HG03460 (cell line): Measurements from ENCODE around the gene ORAI3.

Source experiments
- ATAC-seq: cut with Tn5 transposase; IDR thresholded peaks from one replicate; pipeline ENCODE4 v1.9.1; 2021; ENCODE audit not compliant: unreplicated experiment

The ORAI3 gene

DNA sequence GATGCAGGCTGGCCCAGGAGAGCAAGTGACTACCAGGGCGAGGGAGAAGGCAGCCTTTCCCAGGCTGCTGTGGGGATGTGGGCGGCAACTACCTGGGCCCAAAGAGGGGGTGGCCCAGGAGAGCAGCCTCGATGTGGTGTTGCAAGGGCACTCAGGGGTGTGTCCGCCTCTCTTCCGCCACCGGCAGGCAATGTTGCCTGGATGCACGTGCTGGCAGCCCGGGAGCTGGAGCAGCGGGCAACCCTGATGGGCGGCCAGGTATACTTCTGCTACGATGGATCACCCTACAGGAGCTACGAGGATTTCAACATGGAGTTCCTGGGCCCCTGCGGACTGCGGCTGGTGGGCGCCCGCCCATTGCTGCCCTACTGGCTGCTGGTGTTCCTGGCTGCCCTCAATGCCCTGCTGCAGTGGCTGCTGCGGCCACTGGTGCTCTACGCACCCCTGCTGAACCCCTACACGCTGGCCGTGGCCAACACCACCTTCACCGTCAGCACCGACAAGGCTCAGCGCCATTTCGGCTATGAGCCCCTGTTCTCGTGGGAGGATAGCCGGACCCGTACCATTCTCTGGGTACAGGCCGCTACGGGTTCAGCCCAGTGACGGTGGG, 38.8 kb downstream of the ORAI3 start:
- ATAC-seq: no peak

DNA sequence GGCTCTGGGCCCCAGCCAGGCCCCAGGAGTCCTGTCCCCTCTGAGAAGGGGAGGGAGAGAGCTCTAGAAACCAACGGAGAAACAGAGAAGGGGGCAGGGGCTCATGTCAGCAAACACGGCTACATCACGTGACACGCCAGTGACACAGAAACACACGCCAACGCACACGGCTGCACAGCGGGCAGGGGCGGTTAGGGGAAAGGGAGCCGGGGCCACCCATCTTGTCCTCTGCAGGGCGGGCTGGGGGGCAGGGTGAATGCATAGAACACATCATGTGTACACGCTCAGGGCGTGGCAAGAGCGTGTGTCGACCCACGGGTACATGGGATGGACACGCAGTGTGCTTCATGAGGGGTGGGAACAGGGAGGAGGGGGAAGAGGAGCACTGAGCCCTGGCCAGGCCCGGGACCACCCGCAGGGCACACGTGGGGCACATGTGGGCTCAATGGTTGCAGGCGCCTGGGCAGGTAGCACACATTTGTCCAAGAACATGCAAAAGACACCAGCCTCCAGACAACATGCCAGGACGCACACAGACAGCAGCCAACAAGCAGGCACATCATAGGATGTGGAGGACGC, 40.7 kb downstream of the ORAI3 start:
- no peak for ATAC-seq

DNA sequence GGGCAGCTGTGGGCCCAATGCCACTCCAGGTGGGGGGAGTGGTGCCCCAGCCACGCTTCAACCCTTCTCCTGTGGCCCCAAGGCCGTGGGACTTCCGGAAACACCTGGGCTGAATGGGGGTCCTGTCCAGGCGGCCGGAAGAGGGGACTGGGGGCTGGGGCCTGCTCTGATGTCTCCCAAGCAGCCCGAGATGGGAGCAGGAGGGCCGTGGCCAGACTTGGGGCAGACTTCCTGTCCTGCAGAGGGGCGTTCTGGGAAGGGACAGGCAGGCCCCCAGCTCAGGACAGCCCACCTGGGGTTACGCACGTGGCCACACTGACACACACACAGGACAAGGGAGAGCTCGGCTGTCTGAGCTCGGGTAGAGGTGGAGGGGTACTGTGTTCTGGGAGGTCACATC, 41.2 kb downstream of the ORAI3 start:
- no peak for ATAC-seq

DNA sequence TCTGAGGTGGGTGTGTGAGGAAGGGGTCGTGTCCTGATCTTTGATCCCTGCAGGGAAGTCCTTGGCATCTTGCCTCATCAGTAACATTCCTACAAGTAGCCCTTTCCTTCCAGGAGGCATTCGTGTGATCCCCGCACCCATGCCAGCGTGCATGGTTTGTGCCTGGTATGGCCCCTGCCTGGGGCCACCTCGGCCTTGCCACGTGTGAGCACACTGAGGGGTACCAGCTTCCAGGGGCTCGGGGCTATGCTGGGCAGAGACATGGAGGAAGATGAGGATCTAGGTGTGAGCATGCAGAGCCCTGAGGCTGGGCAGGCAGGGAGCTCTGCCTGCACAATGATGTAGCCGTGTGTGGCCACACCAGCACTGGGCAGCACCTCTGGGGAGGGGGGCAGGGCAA, 42.2 kb downstream of the ORAI3 start:
- no peak for ATAC-seq

DNA sequence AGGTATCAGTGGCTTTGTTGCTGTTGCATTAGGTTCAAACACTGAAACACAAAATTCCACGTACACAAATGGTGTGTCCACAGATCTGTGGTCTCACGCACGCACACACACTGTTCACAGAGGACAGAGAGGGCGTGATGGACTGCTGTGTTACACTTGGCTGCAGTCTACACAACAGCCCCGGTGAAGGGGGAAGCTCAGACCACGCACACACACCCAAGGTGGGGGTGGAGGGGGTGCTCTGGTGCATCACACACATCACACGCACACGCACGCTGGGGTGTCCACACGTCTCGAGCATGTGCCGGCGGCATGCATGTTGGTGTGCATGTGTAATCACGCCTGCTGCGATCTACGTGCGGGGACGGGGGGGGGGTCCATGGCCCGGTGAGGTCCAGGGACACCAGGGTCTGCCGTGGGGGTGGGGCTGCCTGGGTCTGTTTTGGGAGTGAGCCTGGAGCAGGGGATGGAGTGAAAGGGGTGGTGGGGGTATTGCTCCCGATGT, 43.5 kb downstream of the ORAI3 start:
- ATAC-seq: no peak

DNA sequence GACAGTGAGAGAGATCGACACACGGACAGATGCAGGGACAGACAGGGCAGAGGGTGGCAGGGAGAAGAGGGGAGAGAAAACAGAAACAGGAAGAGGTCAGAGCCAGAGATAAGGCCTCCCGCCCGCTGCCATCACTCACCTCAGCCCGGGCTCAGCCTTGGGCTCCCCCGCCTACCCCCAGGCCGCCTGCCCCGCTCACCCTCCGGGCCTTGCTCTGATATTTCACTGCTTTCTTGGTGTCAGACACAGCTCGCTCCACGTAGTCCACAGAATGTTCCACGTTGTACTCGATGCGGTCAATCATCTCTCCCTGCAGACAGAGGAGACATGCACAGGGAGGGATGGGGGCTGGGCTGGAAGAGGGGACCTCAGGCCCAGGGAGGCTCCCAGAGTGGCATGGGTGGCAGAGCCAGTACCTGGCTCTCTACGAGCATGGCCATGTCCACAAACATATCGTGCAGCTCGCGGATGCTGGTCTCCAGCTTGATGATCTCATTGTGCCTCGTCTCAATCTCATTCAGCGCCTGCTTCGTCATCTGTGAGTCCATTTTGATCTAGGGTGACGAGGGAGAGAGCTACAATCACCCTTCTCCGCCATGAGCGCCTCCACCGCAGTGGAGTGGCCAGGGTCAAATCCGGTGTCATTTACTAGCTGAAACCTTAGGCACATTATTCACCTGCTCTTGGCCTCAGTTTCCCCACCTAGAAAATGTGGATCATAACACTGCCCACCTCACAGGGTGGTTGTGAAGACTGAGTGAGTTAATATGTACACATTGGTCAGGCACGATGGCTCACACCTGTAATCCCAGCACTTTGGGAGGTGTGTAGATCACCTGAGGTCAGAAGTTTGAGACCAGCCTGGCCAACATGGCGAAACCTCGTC, 44.3 kb downstream of the ORAI3 start:
- ATAC-seq: no peak

DNA sequence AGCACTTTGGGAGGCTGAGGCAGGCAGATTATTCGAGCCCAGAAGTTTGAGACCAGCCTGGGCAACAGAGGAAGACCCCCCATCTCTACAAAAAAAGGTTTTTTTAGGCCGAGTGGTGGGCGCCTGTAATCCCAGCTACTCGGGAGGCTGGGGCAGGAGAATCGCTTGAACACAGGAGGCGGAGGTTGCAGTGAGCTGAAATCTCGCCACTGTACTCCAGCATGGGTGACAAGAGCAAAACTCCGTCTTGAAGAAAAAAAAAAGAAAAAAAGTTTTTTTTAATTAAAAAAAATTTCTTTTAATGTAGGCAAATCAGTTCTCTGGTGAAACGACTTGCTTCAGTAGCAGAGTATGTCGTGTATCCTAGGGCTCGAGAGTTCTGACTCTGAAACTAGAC, 47.1 kb downstream of the ORAI3 start:
- ATAC-seq: no peak

DNA sequence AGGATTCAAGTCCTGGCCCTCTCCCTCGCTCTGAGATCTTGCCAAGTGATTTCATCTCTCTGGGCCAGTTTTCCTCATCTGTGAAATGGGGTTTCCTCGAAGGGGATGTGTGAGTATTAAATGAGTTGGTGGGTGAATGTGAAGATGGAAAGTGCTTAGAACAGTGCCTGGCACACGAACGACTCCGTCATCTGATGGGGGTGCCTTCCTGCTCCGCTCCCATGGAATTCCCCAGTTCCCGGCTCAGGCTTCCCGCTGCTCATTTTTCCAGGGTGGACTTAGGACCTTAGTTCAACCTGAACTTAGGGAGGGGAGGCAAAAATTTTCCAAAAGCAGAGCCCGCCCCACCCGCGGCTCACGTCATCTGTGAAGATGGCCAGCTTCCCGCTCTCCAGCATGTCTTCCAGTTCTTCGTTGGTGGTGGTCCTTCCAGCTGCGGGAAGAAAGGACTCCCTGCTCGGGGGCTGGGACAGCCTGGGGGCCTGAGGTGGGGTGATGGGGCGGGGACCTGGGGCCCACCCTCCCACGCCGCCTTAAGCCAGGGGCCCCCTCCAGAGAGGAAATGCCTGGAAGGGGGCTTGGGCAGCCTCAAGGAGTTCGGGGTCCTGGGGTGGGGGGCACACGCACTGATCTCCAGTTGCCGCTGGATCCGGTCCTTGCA, 47.6 kb downstream of the ORAI3 start:
- ATAC-seq: no peak

DNA sequence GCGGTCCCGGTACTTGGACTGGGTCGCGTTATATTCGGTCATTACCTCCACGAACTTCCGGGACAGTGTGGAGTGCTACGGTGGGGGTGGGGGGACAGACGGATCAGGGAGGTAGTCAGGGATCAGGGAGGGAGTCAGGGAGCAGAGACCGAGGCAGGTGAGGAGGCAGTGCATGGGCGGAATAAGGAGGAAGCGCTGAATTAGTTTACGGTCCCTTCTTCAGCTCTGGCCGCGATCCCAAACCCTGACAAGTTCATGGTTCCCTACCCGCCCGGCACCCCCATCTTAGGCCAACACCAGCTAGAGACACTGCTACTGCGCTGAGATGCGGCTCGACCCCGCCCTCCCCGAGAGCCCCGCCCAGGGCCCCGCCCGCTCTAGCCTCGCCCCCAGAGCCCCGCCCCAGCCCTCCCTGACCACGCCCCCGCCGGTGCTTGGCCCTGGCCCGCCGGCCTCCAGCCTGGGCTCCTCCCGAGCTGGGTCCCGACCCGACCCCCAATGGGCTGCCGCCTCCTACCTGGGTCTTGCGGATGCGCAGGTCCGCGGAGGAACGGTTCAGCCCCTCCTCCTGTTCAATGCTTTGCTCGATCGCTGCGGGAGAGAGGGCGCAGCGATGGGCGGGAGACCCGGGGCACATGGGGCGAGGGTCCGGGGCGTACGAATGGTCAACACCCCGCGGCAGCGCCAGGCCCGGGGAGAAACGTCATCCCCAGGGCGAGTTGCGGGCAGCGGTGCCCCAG, 48.3 kb downstream of the ORAI3 start:
- ATAC-seq: peak; percentile 92

DNA sequence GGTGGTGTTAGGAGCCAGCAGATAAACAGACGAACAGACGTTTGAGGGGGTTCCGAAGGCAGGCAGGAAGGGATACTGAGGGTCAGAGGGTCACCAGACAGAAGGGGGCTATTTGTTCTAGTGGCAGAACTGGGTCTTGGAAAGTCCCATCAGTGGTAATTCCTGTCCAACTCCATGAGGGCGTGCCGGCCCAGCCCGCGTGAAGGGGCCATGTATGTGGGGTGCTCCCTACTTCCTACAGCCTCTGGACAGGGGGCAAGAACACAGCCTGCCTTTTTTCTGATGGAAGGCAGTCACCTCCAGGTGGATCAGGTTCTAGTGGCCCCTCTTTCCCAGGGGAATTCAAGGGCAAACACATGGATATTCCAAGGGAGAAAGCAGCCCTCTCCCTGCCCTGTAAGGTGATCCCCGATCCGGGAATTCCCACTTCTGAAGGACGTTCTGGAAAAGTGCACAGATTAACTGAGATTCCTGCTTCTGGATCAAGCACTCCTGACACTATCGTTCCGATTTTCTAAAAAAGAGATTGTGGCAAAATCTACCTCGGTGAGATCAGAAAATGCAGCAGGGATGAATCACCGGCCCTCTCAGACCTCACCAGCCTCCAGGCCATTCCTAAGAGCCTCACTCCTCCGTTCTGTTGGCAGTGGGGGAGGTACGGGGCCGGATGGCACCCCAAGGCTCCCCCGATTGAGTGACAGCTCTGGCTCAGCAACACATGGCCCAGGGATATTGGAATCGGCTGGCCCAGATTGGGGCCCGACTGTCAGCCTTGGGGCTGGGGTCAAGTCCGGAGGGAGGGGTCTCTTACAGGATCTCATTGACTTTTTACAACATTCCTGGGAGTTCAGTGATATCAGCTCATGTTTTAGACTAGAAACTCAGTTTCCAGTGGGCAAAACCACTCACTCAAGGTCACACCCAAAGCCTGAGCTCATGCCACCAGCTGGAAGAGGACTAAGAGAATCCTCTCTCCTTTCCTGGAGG, 49.1 kb downstream of the ORAI3 start:
- no peak for ATAC-seq

DNA sequence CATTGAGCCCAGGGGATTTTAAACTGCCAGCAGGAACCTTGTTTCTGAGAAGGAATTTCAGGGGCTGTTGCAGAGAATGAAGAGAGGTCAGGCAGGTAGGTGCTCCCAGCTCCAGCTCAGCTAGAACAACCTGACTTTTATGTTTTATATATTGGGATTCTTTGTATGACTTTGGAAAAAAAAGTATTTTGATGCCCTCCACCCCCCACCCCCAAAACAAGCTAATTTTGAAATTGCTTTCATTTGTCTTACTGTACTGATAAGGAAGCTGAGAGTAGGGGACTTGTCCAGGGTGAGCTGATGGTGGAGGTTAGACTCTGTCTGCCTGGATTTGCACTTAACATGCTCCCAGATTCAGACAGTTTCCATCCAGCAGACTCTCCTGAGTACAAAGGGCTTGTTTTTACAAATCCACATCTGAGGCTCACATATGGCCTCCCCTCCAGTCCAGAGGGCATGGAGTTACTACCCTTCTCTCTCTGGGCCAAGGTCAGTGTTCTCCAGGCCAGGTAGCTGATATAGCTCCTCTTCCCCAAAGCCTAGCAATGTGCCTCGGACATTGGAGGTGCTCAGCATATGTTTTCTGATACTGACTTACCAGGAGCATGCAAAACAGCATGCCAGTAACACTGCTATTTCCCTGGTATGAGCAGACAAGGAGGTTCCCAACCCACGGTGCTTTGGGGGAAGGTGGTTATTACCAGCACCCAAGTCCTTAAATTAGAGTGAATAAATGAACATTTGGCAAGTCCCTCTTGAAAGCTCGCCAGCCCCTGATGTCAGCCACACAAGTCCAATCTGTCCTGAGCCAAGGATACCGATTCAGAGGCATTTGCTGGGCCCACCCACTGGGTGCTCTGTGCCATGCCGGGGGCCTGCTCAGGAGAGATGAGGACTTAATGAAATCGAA, 50.2 kb downstream of the ORAI3 start:
- no peak for ATAC-seq

DNA sequence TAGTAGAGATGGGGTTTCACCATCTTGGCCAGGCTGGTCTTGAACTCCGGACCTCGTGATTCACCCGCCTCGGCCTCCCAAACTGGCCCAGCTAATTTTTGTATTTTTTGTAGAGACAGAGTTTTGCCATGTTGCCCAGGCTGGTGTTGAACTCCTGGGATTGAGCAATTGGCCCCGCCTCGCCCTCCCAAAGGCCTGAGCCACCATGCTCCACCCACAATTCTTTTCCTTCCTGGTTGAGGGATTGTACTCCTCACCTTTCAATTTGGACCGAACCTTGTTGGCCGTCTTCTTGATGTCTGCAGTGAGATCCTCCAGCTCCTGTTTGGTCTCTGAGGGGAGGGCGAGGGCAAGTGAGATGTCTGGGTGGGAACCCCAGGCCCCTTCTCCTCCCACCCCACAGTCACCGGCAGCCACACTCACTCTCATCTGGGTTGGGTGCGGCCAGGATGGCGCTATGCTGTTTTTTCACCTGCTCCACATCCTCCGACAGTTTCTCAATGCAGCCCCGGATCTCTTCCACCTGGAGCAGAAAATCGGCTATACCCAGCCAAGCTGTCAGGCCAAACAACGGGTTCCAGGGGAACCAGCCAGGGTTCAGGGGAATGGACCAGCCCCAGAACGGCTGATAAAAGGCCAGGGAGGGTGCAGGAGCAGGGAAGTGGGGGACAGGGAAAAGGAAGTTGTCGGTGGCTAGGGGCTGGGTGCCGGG, 52.0 kb downstream of the ORAI3 start:
- ATAC-seq: no peak

DNA sequence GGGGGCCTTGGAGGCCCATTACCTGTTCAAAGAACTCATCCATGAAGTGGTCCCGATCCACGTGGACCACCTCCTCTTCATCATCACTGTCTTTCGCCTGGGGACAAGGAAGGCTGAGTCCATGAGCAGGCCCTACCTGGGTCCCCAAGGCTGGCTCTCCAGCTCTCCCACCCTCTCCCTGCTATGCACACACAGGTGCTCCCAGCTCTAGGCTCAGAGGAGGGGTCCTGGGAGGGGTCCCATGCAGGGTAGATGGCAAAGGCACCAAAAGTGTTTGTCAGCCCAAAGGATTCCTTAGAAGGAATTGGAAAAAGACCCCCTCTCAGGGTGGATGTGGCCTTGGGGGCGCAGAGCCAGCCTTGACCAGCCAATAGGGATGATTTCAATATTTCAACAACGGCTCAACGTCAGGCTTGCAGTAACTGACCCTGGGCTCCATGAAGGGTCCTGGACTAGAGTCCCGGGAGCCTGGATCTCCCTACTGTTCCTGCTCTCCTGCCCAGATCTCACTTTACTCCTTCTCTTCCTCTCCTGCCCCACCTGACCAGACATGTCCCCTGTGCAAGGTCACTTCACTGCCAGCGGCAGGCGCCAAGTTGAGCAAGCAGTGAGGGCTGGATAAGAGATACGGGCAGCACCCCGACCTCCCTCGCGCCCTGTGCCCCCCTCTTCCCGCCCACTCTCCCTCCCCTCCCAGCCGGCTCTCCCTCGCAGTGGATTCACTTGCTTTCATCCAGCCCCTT, 52.8 kb downstream of the ORAI3 start:
- no peak for ATAC-seq

DNA sequence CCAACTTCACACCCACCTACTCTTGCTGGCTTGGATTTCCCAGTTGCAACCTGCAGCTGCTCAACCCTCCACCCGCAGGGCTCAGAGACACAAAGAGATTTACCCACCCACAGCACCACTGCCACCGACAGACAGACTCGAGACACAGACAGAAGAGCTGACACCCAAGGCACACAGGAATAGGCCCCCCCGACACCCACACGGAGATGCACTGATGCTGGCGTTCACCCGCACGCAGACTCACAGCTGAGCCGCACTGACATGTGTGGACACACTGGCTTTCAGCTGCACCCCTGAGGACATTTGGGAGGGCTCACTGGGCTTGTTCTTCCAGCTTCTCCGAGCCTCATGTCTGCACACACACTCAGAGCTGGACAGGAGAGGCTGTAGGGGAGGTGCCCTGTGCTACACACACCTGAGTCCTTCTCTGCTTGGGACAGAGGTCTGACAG, 53.4 kb downstream of the ORAI3 start:
- no peak for ATAC-seq

DNA sequence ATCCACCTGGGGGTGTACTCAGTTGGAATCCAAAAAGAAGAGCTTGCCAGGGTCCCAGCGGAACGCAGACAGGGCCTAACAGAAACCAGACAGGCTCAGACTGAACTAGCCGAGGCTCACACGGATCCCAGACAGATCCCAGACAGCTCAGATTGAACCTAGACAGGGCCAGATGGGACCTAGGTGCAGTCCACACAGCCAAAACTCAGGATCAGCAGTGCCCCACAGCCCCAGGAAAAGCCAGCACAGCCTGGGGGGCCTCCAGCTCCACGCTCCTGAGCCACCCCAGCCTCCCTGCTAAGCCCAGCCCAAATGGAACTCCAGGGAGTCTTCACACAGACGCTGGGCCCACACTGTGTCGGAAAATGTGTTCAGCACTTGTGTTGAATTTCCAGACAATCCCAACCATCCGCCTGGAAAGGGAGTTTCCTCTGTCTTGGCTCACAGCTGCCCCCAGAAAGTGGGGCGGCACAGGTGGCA, 54.0 kb downstream of the ORAI3 start:
- ATAC-seq: no peak

DNA sequence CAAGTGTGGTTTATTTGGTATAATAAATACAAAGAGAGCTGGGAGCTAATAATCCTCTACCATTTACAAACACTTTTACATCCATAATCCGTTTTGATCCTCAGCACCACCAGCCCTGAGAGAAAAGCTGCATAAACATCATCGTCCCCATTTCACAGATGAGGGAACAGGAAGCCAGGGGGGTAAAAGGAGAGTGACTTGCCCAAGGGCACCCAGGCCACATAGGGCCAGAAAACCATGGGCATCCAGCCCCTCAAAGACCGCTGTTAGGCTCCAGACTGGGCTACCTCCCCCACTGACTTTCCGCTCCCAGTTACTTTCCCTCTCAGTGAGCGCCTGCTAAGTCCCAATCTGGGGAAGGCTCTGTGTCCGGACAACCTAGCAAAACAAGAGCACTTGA, 54.9 kb downstream of the ORAI3 start:
- ATAC-seq: no peak
